Spleen (tissue), 11 donors: ENCODE data around the gene SUN1. TPM values are rescaled to one million over a fixed set of nuclear protein-coding genes. Genes with fewer than 3 reads are reported as not detected.

ENCODE experiments used
- DNase-seq: peaks from one replicate; pipeline ENCODE4 v3.0.0-alpha.2; 2020
- H3K27ac ChIP-seq, 8 donors: fragments of 200-600 bp; sonication (generic) in 7 of 8; 1 replicate in 4 of 8; 2 replicates in 4 of 8; pipeline versions ENCODE4 v1.5.0 to v1.8.0; 2016 to 2021; ENCODE audit warnings: inconsistent platforms in 4 of 8, mild to moderate bottlenecking in 4 of 8, moderate library complexity in 1 of 8
- H3K27me3 ChIP-seq, 7 donors: fragments of 200-600 bp; sonication (generic) in 6 of 7; replicated peaks in 1 of 7; 1 replicate in 4 of 7; 2 replicates in 3 of 7; pipeline versions ENCODE4 v1.5.0 to v1.8.0; 2016 to 2021; ENCODE audit warnings: inconsistent platforms in 3 of 7, mild to moderate bottlenecking in 1 of 7
- H3K36me3 ChIP-seq, 6 donors: fragments of 200-600 bp; sonication (generic) in 5 of 6; 1 replicate in 4 of 6; 2 replicates in 2 of 6; pipeline versions ENCODE4 v1.5.0 to v1.8.0; 2016 to 2021; ENCODE audit warnings: inconsistent platforms in 2 of 6
- H3K4me1 ChIP-seq, 6 donors: fragments of 200-600 bp; sonication (generic) in 5 of 6; 1 replicate in 3 of 6; 2 replicates in 3 of 6; pipeline versions ENCODE4 v1.5.0 to v1.8.0; 2016 to 2021; ENCODE audit warnings: inconsistent platforms in 3 of 6
- H3K4me3 ChIP-seq, 8 donors: fragments of 200-600 bp; sonication (generic) in 7 of 8; 1 replicate in 4 of 8; 2 replicates in 4 of 8; pipeline versions ENCODE4 v1.5.0 to v1.8.0; 2016 to 2021; ENCODE audit warnings: inconsistent platforms in 4 of 8, mild to moderate bottlenecking in 4 of 8, moderate library complexity in 2 of 8
- H3K9me3 ChIP-seq, 8 donors: fragments of 200-600 bp; sonication (generic) in 7 of 8; 1 replicate in 4 of 8; 2 replicates in 4 of 8; pipeline versions ENCODE4 v1.5.0 to v1.8.0; 2016 to 2021; ENCODE audit warnings: inconsistent platforms in 4 of 8
- POLR2A ChIP-seq, 3 donors: fragments of 450-650 bp; IDR thresholded peaks; one replicate each; pipeline ENCODE4 v1.5.1; 2017; ENCODE audit warnings: antibody characterized with exemption in 3 of 3, mild to moderate bottlenecking in 1 of 3
- POLR2AphosphoS5 ChIP-seq, 3 donors: sonication (generic); formaldehyde crosslinking; IDR thresholded peaks; one replicate each; pipeline ENCODE4 v1.5.1; 2017; ENCODE audit warnings: antibody characterized with exemption in 3 of 3
- WGBS, 5 donors: extraction: QIAGEN DNeasy Blood & Tissue Kit in 3 of 5; methylation state at CpG; one replicate each; pipeline versions ENCODE4 v1.1.5 to v1.1.7; 2013 to 2018; 5-methylcytosine and 5-hydroxymethylcytosine counted together
- intact Hi-C: fragments of 100-400 bp; cut with DNase I; formaldehyde crosslinking; loops from one replicate; pipeline ENCODE4 v1.15.0; 2023; ENCODE audit warnings: low total_unique reads
- polyA plus RNA-seq, 3 donors: library from polyadenylated mRNA; stranded (reverse); fragments of 200-250 nt; gene quantifications; one replicate each; pipeline ENCODE4 v1.2.1, GENCODE V29; 2013
- total RNA-seq, 7 donors: library from RNA; depleted of rRNA in 3 of 7; stranded (reverse); fragments of >200 nt in 3 of 7; fragmentation: NEBNext Ultra II Directional in 4 of 7; extraction: Animal tissue kit (Norgen Biotek cat#: 25700) in 4 of 7; gene quantifications; one replicate each; pipeline versions ENCODE4 v1.1.0 to v1.2.1, GENCODE V29; 2016 to 2021
- TF ChIP-seq, protein P1 (sequence below), 11 experiments: fragments of 200-600 bp in 7 of 11; fragments of 450-650 bp in 4 of 11; sonication (generic) in 4 of 11; IDR thresholded peaks in 8 of 11; conservative IDR thresholded peaks in 3 of 11; 1 replicate in 7 of 11; 2 replicates in 4 of 11; pipeline versions ENCODE4 v1.4.0 to v1.8.0; 2016 to 2021; ENCODE audit warnings: antibody characterized with exemption in 11 of 11, inconsistent platforms in 4 of 11, mild to moderate bottlenecking in 1 of 11
- donor health status: healthy with polysubstance abuse.
- donor health status: DM: no; HTN: no; CAD: no; lungs with moderate emphysema.
- donor health status: DM: no; HTN: no; CAD: no.
- donor health status: Bipolar disorder and iron deficiency.
- donor health status: healthy.
- donor health status: DM: no; HTN: no; CAD: no.
- donor health status: DM: yes; HTN: yes; CAD: no.

SUN1 gene
- total and polyA plus RNA-seq, 10 donors, result 33.2 to 181 (median 135) TPM

DNA sequence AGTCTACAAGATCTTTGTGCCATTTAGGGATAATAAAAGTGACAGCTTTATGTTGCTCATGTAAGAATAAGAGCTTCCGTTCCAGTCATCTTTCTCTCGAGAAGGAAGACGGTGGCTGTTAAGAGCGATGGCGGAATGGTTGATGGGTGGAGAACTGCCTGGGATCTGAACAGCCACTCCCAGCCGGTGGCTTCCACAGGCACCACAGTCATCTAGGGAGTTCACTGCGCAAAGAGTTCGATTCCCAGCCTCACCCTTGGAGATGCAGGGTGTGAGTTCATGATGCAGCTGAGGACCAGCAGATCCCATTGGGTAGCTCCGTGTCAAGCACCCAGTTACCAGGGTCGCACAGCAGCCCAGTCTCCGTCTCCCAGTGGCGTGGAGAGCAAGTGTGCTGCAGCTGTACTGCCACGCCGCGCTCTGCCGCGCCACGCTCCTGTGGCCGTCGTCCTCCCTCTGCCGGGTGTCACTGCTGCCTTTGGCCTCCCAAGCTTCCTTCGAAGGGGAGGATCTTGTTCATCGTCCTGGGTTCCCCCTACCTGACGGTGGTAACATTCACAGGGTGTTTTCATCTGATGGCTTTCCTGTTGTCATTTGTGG lies 7.8 kb downstream of the SUN1 start:
- TF ChIP-seq POLR2AphosphoS5 (IDR thresholded peaks at IDR 0.05), result peak in 2 of 3 donors; percentile 17 to 43
- TF ChIP-seq POLR2A (IDR thresholded peaks at IDR 0.05), result no peak
- 90 to 93% (median 92%) methylated on average over 22 to 24 of the region's 24 CpGs for WGBS, 5 donors
- peaks cover 3 to 86% (median 56%) of the 10 kb centered on the region in 6 donors for H3K36me3 ChIP-seq
- DNase-seq, result peak; percentile 64
- H3K27me3 ChIP-seq, result no peaks in the 10 kb centered on the region
- peaks cover 3 to 20% (median 15%) of the 10 kb centered on the region in 6 donors for H3K4me1 ChIP-seq
- no peak overlapping the region for H3K27ac ChIP-seq
- H3K4me3 ChIP-seq, result no peak overlapping the region
- intact Hi-C loops, result no loop called here
- no peaks in the 10 kb centered on the region for H3K9me3 ChIP-seq

DNA sequence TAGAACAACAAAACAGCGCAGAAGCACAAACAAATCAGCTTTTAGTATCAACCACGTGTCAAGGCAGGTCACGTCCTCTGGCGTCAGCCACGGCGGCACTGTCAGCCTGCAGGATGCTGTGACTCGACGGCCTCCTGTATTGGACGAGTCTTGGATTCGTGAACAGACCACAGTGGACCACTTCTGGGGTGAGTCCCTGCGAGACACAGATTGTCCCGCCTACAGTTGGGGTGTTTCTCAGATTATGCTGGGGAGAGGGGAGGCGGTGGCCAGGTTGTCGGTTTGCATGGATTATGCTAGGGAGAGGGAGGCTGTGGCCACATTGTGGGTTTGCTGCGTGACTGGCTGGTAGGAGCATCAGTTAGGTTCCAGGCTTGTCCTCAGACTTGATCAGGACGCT lies 9.7 kb downstream of the SUN1 start:
- H3K36me3 ChIP-seq, result peaks cover 3 to 82% (median 61%) of the 10 kb centered on the region in 6 donors
- H3K27ac ChIP-seq, result no peak overlapping the region
- no peak overlapping the region for H3K4me3 ChIP-seq
- H3K27me3 ChIP-seq, result no peaks in the 10 kb centered on the region
- intact Hi-C loops, result no loop called here
- WGBS, 5 donors, result 86 to 94% (median 93%) methylated on average over 16 of the region's 16 CpGs
- H3K9me3 ChIP-seq, result no peaks in the 10 kb centered on the region
- peaks cover 0 to 1% (median under 1%) of the 10 kb centered on the region in 6 donors for H3K4me1 ChIP-seq
- peak; percentile 64 for DNase-seq
- TF ChIP-seq POLR2AphosphoS5 (IDR thresholded peaks at IDR 0.05), result no peak
- TF ChIP-seq POLR2A (IDR thresholded peaks at IDR 0.05), result no peak
- TF ChIP-seq, protein P1, sequence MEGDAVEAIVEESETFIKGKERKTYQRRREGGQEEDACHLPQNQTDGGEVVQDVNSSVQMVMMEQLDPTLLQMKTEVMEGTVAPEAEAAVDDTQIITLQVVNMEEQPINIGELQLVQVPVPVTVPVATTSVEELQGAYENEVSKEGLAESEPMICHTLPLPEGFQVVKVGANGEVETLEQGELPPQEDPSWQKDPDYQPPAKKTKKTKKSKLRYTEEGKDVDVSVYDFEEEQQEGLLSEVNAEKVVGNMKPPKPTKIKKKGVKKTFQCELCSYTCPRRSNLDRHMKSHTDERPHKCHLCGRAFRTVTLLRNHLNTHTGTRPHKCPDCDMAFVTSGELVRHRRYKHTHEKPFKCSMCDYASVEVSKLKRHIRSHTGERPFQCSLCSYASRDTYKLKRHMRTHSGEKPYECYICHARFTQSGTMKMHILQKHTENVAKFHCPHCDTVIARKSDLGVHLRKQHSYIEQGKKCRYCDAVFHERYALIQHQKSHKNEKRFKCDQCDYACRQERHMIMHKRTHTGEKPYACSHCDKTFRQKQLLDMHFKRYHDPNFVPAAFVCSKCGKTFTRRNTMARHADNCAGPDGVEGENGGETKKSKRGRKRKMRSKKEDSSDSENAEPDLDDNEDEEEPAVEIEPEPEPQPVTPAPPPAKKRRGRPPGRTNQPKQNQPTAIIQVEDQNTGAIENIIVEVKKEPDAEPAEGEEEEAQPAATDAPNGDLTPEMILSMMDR (IDR thresholded peaks at IDR 0.05 in 8 of 11, conservative IDR thresholded peaks at IDR 0.05 in 3 of 11), result no peak

DNA sequence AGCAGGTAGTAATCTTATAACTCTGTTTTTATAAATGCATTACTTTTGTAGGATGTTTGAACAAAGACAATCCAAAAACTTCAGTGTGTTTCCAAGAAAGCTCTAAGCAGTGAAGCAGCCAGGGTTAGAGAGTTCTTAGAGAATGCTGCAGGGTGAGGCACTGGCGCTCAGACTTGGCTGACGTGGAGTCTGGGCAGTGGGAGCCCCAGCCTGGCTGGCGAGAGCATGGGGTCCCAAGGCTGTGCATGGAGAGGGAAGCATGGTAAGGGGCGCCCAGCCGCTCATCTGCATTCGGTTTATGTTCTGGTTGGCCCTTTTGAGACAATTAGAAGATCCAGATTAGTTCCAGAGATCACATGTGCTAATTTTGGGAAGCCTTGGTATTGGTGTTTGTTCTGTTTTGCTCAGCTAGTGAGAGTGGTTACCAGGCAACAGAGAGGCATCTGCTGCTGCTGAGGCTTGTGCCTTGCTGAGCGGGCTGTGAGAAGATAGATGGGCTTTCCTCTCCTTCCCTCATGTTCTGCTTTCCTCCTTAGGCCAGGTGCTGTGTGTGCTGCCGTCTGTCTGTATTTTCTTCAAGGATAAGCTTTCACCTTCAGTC lies 10.3 kb downstream of the SUN1 start:
- 88 to 95% (median 95%) methylated on average over 8 of the region's 8 CpGs for WGBS, 5 donors
- Histone ChIP-seq H3K36me3 (peaks cover 3 to 77% (median 61%) of the 10 kb centered on the region in 6 donors), H3K4me3 (no peak overlapping the region), H3K27me3 (no peaks in the 10 kb centered on the region), H3K4me1 (no peaks in the 10 kb centered on the region), H3K27ac (no peak overlapping the region), H3K9me3 (no peaks in the 10 kb centered on the region)
- DNase-seq, result peak; percentile 51
- intact Hi-C loops, result no loop called here
- no peak for TF ChIP-seq POLR2AphosphoS5 (IDR thresholded peaks at IDR 0.05)
- TF ChIP-seq POLR2A (IDR thresholded peaks at IDR 0.05), result no peak
- TF ChIP-seq, protein P1 (IDR thresholded peaks at IDR 0.05 in 8 of 11, conservative IDR thresholded peaks at IDR 0.05 in 3 of 11), result no peak

DNA sequence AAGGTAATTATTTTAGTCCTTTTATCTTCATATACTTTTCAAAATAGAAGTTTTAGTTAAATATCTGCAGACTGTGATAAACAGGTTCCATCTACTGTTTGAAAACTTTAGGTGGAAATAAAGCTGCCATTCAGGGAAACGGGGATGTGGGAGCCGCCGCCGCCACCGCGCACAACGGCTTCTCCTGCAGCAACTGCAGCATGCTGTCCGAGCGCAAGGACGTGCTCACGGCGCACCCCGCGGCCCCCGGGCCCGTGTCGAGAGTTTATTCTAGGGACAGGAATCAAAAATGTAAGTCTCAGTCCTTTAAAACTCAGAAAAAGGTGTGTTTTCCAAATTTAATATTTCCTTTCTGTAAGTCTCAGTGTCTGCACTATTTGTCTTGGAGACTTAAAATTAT lies 11.0 kb downstream of the SUN1 start:
- no peaks in the 10 kb centered on the region for H3K9me3 ChIP-seq
- intact Hi-C loops, result no loop called here
- no peak overlapping the region for H3K27ac ChIP-seq
- H3K4me1 ChIP-seq, result no peaks in the 10 kb centered on the region
- H3K27me3 ChIP-seq, result no peaks in the 10 kb centered on the region
- peak; percentile 61 for DNase-seq
- no peak overlapping the region for H3K4me3 ChIP-seq
- H3K36me3 ChIP-seq, result peaks cover 3 to 81% (median 61%) of the 10 kb centered on the region in 6 donors
- 93 to 98% (median 94%) methylated on average over 17 of the region's 17 CpGs for WGBS, 5 donors
- TF ChIP-seq, protein P1 (IDR thresholded peaks at IDR 0.05 in 8 of 11, conservative IDR thresholded peaks at IDR 0.05 in 3 of 11), result no peak
- no peak for TF ChIP-seq POLR2AphosphoS5 (IDR thresholded peaks at IDR 0.05)
- no peak for TF ChIP-seq POLR2A (IDR thresholded peaks at IDR 0.05)
